Adrenal gland (tissue), 12 donors: ENCODE measurements around the gene G3BP2. TPM values are rescaled to one million over a fixed set of nuclear protein-coding genes. Genes with fewer than 3 reads are reported as not detected.

Experiments used
- DNase-seq, 7 donors: peaks; one replicate each; pipeline ENCODE4 v3.0.0-alpha.2; 2019 to 2020
- H3K27ac ChIP-seq, 5 donors: fragments of 200-600 bp; sonication (generic) in 4 of 5; 1 replicate in 3 of 5; 2 replicates in 2 of 5; pipeline versions ENCODE4 v1.5.1 to v1.8.0; 2016 to 2020; ENCODE audit warnings: mild to moderate bottlenecking in 1 of 5
- H3K27me3 ChIP-seq: fragments of 200-600 bp; 2 replicates; pipeline ENCODE4 v1.8.0; 2021
- H3K36me3 ChIP-seq, 2 donors: fragments of 200-600 bp; replicated peaks in 1 of 2; 1 replicate in 1 of 2; 2 replicates in 1 of 2; pipeline versions ENCODE4 v1.5.1 to v1.8.0; 2018 to 2022
- H3K4me1 ChIP-seq, 2 donors: fragments of 200-600 bp; replicated peaks in 1 of 2; 1 replicate in 1 of 2; 2 replicates in 1 of 2; pipeline versions ENCODE4 v1.5.1 to v1.8.0; 2018 to 2021
- H3K4me3 ChIP-seq, 4 donors: fragments of 200-600 bp; sonication (generic) in 3 of 4; one replicate each; pipeline ENCODE4 v1.5.1; 2016 to 2018
- H3K9me3 ChIP-seq, 3 donors: fragments of 200-600 bp; sonication (generic) in 1 of 3; replicated peaks in 1 of 3; 1 replicate in 2 of 3; 2 replicates in 1 of 3; pipeline versions ENCODE4 v1.5.1 to v1.8.0; 2016 to 2021
- CTCF ChIP-seq, 6 experiments: fragments of 450-650 bp in 4 of 6; fragments of 200-600 bp in 2 of 6; sonication (generic) in 1 of 6; IDR thresholded peaks; 1 replicate in 5 of 6; 2 replicates in 1 of 6; pipeline versions ENCODE4 v1.5.1 to v1.8.0; 2016 to 2021; ENCODE audit warnings: antibody characterized with exemption in 6 of 6, mild to moderate bottlenecking in 2 of 6, moderate library complexity in 1 of 6
- POLR2A ChIP-seq, 2 donors: fragments of 450-650 bp; IDR thresholded peaks; one replicate each; pipeline ENCODE4 v1.6.1; 2017; ENCODE audit warnings: antibody characterized with exemption in 2 of 2, mild to moderate bottlenecking in 2 of 2, moderate library complexity in 1 of 2
- WGBS, 4 donors: extraction: QIAGEN DNeasy Blood & Tissue Kit in 2 of 4; methylation state at CpG; one replicate each; pipeline versions ENCODE4 v1.1.5 to v1.1.7; 2013 to 2017; 5-methylcytosine and 5-hydroxymethylcytosine counted together
- intact Hi-C, 2 donors: fragments of 100-400 bp; cut with DNase I; formaldehyde crosslinking; loops; one replicate each; pipeline versions ENCODE4 v1.14.1 to v1.15.0; 2022 to 2023
- polyA plus RNA-seq, 3 donors: library from polyadenylated mRNA; stranded (reverse); fragments of 200-250 nt in 2 of 3; fragments of 350-450 nt in 1 of 3; fragmentation: Illumina TruSeq in 1 of 3; extraction: RNeasy Lipid Tissue Mini Kit (QIAGEN cat#74804) in 1 of 3; gene quantifications; one replicate each; pipeline ENCODE4 v1.2.3, GENCODE V29; 2013 to 2014
- total RNA-seq, 9 donors: library from RNA; depleted of rRNA in 4 of 9; stranded (reverse); fragments of >200 nt in 4 of 9; fragments of 120-200 nt in 1 of 9; fragmentation: NEBNext Ultra II Directional in 1 of 9; extraction: Animal tissue kit (Norgen Biotek cat#: 25700) in 1 of 9; gene quantifications; one replicate each; pipeline versions ENCODE4 v1.1.0 to v1.2.4, GENCODE V29; 2013 to 2023
- donor health status: healthy with polysubstance abuse.
- donor health status: Bipolar disorder and iron deficiency.
- donor health status: DM: yes; HTN: yes; CAD: no.
- donor health status: DM: no; HTN: no; CAD: no.
- donor health status: DM: no; HTN: no; CAD: no.
- donor health status: DM: yes; HTN: yes; CAD: no.

The G3BP2 gene
- total and polyA plus RNA-seq, 12 donors: 10.0 to 215 (median 114) TPM

- Histone ChIP-seq H3K9me3 (no peaks in the 10 kb centered on the region), H3K4me1 (no peaks in the 10 kb centered on the region), H3K27ac (no peak overlapping the region), H3K27me3 (no peaks in the 10 kb centered on the region), H3K4me3 (no peak overlapping the region), H3K36me3 (no peaks in the 10 kb centered on the region)
- intact Hi-C loops: no loop called here
- no peak for TF ChIP-seq POLR2A (IDR thresholded peaks at IDR 0.05)
- no peak for TF ChIP-seq CTCF (IDR thresholded peaks at IDR 0.05)
- no peak for DNase-seq
- 82 to 85% (median 83%) methylated on average over 4 of the region's 4 CpGs for WGBS, 4 donors
These were observed 29.8 kb upstream of the G3BP2 start for GRCh38 chr4:75702919-75703411.

- Histone ChIP-seq H3K27ac (no peak overlapping the region), H3K4me3 (no peak overlapping the region), H3K27me3 (no peaks in the 10 kb centered on the region), H3K4me1 (no peaks in the 10 kb centered on the region), H3K36me3 (no peaks in the 10 kb centered on the region), H3K9me3 (no peaks in the 10 kb centered on the region)
- 0 to 2% (median 0%) methylated on average over 1 of the region's 1 CpG for WGBS, 4 donors
- intact Hi-C loops: no loop called here
- no peak for DNase-seq
- TF ChIP-seq CTCF (IDR thresholded peaks at IDR 0.05) (no peak), POLR2A (IDR thresholded peaks at IDR 0.05) (no peak)
These were observed 26.1 kb upstream of the G3BP2 start for GRCh38 chr4:75699299-75699698.

GRCh38 chr4:75698963-75699228, 25.7 kb upstream of the G3BP2 start:
- Histone ChIP-seq H3K36me3 (no peaks in the 10 kb centered on the region), H3K9me3 (no peaks in the 10 kb centered on the region), H3K27ac (no peak overlapping the region), H3K4me1 (no peaks in the 10 kb centered on the region), H3K4me3 (no peak overlapping the region), H3K27me3 (no peaks in the 10 kb centered on the region)
- intact Hi-C loops: no loop called here
- TF ChIP-seq CTCF (IDR thresholded peaks at IDR 0.05) (no peak), POLR2A (IDR thresholded peaks at IDR 0.05) (no peak)
- DNase-seq: no peak
- WGBS, 4 donors: 68 to 76% (median 70%) methylated on average over 2 of the region's 2 CpGs

GRCh38 chr4:75698162-75698962, 25.2 kb upstream of the G3BP2 start:
- H3K27me3 ChIP-seq: no peaks in the 10 kb centered on the region
- WGBS, 4 donors: 63 to 77% (median 75%) methylated on average over 6 of the region's 6 CpGs
- DNase-seq: peak in 1 of 7 donors; percentile 3
- no peaks in the 10 kb centered on the region for H3K36me3 ChIP-seq
- H3K9me3 ChIP-seq: no peaks in the 10 kb centered on the region
- H3K4me3 ChIP-seq: no peak overlapping the region
- peak overlapping the region in 1 of 5 donors; percentile 74 for H3K27ac ChIP-seq
- intact Hi-C loops: no loop called here
- no peak for TF ChIP-seq CTCF (IDR thresholded peaks at IDR 0.05)
- TF ChIP-seq POLR2A (IDR thresholded peaks at IDR 0.05): no peak
- H3K4me1 ChIP-seq: no peaks in the 10 kb centered on the region
